SU-DHL-6 (cell line): Measurements from ENCODE around the gene FAM53B.

Experiments used
- CTCF ChIP-seq: fragments of 200-600 bp; sonication (generic); IDR thresholded peaks from one replicate; pipeline ENCODE4 v1.5.1; 2017; ENCODE audit warnings: antibody characterized with exemption, mild to moderate bottlenecking, low read length, moderate library complexity; ENCODE audit not compliant: insufficient read depth, poor library complexity, severe bottlenecking
- EZH2phosphoT487 ChIP-seq: fragments of 200-600 bp; sonication (generic), shearing (Covaris generic); conservative IDR thresholded peaks from 2 replicates; pipeline ENCODE4 v1.6.1; 2018; ENCODE audit warnings: mild to moderate bottlenecking, antibody characterized with exemption, low read length, moderate library complexity, mixed read lengths

GRCh38 chr10:124762281-124762680 is 18.1 kb upstream of the FAM53B start:
- TF ChIP-seq CTCF: no peak
- no peak for TF ChIP-seq EZH2phosphoT487
